Measurements from ENCODE around the gene GNAQ. TPM values are rescaled to one million over a fixed set of nuclear protein-coding genes. Genes with fewer than 3 reads are reported as not detected.

Gene GNAQ
- total and polyA plus RNA-seq, 2 experiments from 2014 or later, result 21.1 to 43.1 TPM

- DNase-seq (ENCODE audit: low spot score) (no peak), ATAC-seq (peak; percentile 62)
- no peaks in the 10 kb centered on the region for H3K36me3 ChIP-seq (ENCODE audit: insufficient read depth)
- Mint-ChIP-seq H3K27me3 (ENCODE audit: insufficient read depth, low read depth, poor library complexity) (peaks cover 3% of the 10 kb centered on the region), H3K4me3 (no peak overlapping the region), H3K27ac (no peak overlapping the region), H3K9me3 (no peaks in the 10 kb centered on the region), H3K36me3 (ENCODE audit: low read depth) (no peaks in the 10 kb centered on the region), H3K4me1 (peaks cover 6% of the 10 kb centered on the region; the same call in 2 of the 3 replicates)
- no peaks in the 10 kb centered on the region for H3F3A ChIP-seq (replicated peaks; ENCODE audit: low read depth)
- TF ChIP-seq STAT1 (IDR thresholded peaks at IDR 0.05; ENCODE audit: unreplicated experiment), result no peak
- no peak for TF ChIP-seq ZNF114 (CRISPR knock-in tag; IDR thresholded peaks at IDR 0.05)
- no peak for TF ChIP-seq JUNB (IDR thresholded peaks at IDR 0.05; ENCODE audit: unreplicated experiment)
- TF ChIP-seq NANOG (IDR thresholded peaks at IDR 0.05; ENCODE audit: borderline replicate concordance), result no peak
- TF ChIP-seq EZH2phosphoT487 (IDR thresholded peaks at IDR 0.05; ENCODE audit: unreplicated experiment), result no peak
- TF ChIP-seq EZH2 (IDR thresholded peaks at IDR 0.05; ENCODE audit: low read depth, unreplicated experiment), result no peak
- TF ChIP-seq REST (IDR thresholded peaks at IDR 0.05; ENCODE audit: unreplicated experiment), result no peak
- TF ChIP-seq CTCF (conservative IDR thresholded peaks at IDR 0.05; ENCODE audit: low read depth in 2 of 2), result no peak
- H3K4me2 ChIP-seq, result no peak overlapping the region
- H4K20me1 ChIP-seq (replicated peaks; ENCODE audit: insufficient read depth), result no peaks in the 10 kb centered on the region
- H2AFZ ChIP-seq, result no peak overlapping the region
- no peak overlapping the region for H3K4me3 ChIP-seq
- H3K79me2 ChIP-seq (replicated peaks; ENCODE audit: insufficient read depth), result no peaks in the 10 kb centered on the region
- no peaks in the 10 kb centered on the region for H3K27me3 ChIP-seq (ENCODE audit: insufficient read depth)
- no peaks in the 10 kb centered on the region for H3K9me2 ChIP-seq (ENCODE audit: insufficient read depth)
- no peaks in the 10 kb centered on the region for H3K4me1 ChIP-seq (ENCODE audit: insufficient read depth)
- no peak overlapping the region for H3K27ac ChIP-seq (ENCODE audit: low read depth)
These were observed 12.6 kb upstream of the GNAQ start for GRCh38 chr9:78044189-78044588.

- no peaks in the 10 kb centered on the region for H3K79me2 ChIP-seq (replicated peaks; ENCODE audit: insufficient read depth)
- H3K27ac ChIP-seq (ENCODE audit: low read depth), result no peak overlapping the region
- Mint-ChIP-seq H3K4me1 (peaks cover 11% of the 10 kb centered on the region; the same call in 2 of the 3 replicates), H3K36me3 (ENCODE audit: low read depth) (no peaks in the 10 kb centered on the region), H3K9me3 (no peaks in the 10 kb centered on the region), H3K27me3 (ENCODE audit: insufficient read depth, low read depth, poor library complexity) (peaks cover 3% of the 10 kb centered on the region), H3K4me3 (no peak overlapping the region), H3K27ac (no peak overlapping the region)
- ATAC-seq (no peak; the same call in 2 of the 3 replicates), DNase-seq (ENCODE audit: low spot score) (no peak)
- H3K4me3 ChIP-seq, result no peak overlapping the region
- H3K9me2 ChIP-seq (ENCODE audit: insufficient read depth), result no peaks in the 10 kb centered on the region
- no peaks in the 10 kb centered on the region for H3K36me3 ChIP-seq (ENCODE audit: insufficient read depth)
- no peaks in the 10 kb centered on the region for H3K27me3 ChIP-seq (ENCODE audit: insufficient read depth)
- H4K20me1 ChIP-seq (replicated peaks; ENCODE audit: insufficient read depth), result no peaks in the 10 kb centered on the region
- no peak overlapping the region for H2AFZ ChIP-seq
- no peaks in the 10 kb centered on the region for H3K4me1 ChIP-seq (ENCODE audit: insufficient read depth)
- H3F3A ChIP-seq (replicated peaks; ENCODE audit: low read depth), result no peaks in the 10 kb centered on the region
- TF ChIP-seq ZNF462 (CRISPR knock-in tag; IDR thresholded peaks at IDR 0.05) (no peak), POLR2AphosphoS5 (IDR thresholded peaks at IDR 0.05; ENCODE audit: low read depth) (no peak), NANOG (IDR thresholded peaks at IDR 0.05; ENCODE audit: borderline replicate concordance) (no peak), JUNB (IDR thresholded peaks at IDR 0.05; ENCODE audit: unreplicated experiment) (no peak)
- H3K4me2 ChIP-seq, result no peak overlapping the region
These were observed 10.4 kb upstream of the GNAQ start for GRCh38 chr9:78041971-78042370.
